ENCODE measurements around the gene SPI1. TPM values are rescaled to one million over a fixed set of nuclear protein-coding genes. Genes with fewer than 3 reads are reported as not detected.

SPI1 gene
- polyA plus RNA-seq, 1 experiment = not detected

- no peak for TF ChIP-seq CTCF (IDR thresholded peaks at IDR 0.05; ENCODE audit: insufficient read depth, low read depth, low read length)
- peaks cover 2% of the 10 kb centered on the region; the same call in 1 of the 2 replicates for H3K36me3 ChIP-seq (ENCODE audit: control insufficient read depth, insufficient read depth, low read length)
- no peak for DNase-seq (ENCODE audit: low read depth)
- ChIA-PET POLR2A (no interaction called here), CTCF (interaction anchor here (1.3 kb wide), 1 partner anchor 21 kb away, joined by 3 read pairs; no protein-coding TSS in a partner anchor)
- H3K4me3 ChIP-seq (ENCODE audit: low read depth, low read length) = no peak overlapping the region
- no peaks in the 10 kb centered on the region for H3K27me3 ChIP-seq (ENCODE audit: control insufficient read depth, insufficient read depth, low read length)
Observed at GRCh38 chr11:47333886-47334443, 44.4 kb downstream of the SPI1 start.

- H3K27me3 ChIP-seq (ENCODE audit: control insufficient read depth, insufficient read depth, low read length) = no peaks in the 10 kb centered on the region
- no peak for TF ChIP-seq CTCF (IDR thresholded peaks at IDR 0.05; ENCODE audit: insufficient read depth, low read depth, low read length)
- POLR2A ChIA-PET = no interaction called here
- peaks cover 6% of the 10 kb centered on the region for H3K36me3 ChIP-seq (ENCODE audit: control insufficient read depth, insufficient read depth, low read length)
- CTCF ChIA-PET = interaction anchor here (1.3 kb wide), 1 partner anchor 21 kb away, joined by 3 read pairs; no protein-coding TSS in a partner anchor
- no peak overlapping the region for H3K4me3 ChIP-seq (ENCODE audit: low read depth, low read length)
- DNase-seq (ENCODE audit: low read depth) = no peak
Observed at GRCh38 chr11:47333526-47333845, 44.9 kb downstream of the SPI1 start.

- ChIA-PET POLR2A (no interaction called here), CTCF (no interaction called here)
- no peaks in the 10 kb centered on the region for H3K27me3 ChIP-seq (ENCODE audit: control insufficient read depth, insufficient read depth, low read length)
- no peak for DNase-seq (ENCODE audit: low read depth)
- peaks cover 8% of the 10 kb centered on the region for H3K36me3 ChIP-seq (ENCODE audit: control insufficient read depth, insufficient read depth, low read length)
- H3K4me3 ChIP-seq (ENCODE audit: low read depth, low read length) = no peak overlapping the region
- no peak for TF ChIP-seq CTCF (IDR thresholded peaks at IDR 0.05; ENCODE audit: insufficient read depth, low read depth, low read length)
Observed at GRCh38 chr11:47332791-47333525, 45.4 kb downstream of the SPI1 start.

GRCh38 chr11:47332303-47332711, 46.0 kb downstream of the SPI1 start:
- no peaks in the 10 kb centered on the region for H3K27me3 ChIP-seq (ENCODE audit: control insufficient read depth, insufficient read depth, low read length)
- no peak for DNase-seq (ENCODE audit: low read depth)
- ChIA-PET CTCF (no interaction called here), POLR2A (no interaction called here)
- H3K36me3 ChIP-seq (ENCODE audit: control insufficient read depth, insufficient read depth, low read length) = peaks cover 8% of the 10 kb centered on the region
- no peak for TF ChIP-seq CTCF (IDR thresholded peaks at IDR 0.05; ENCODE audit: insufficient read depth, low read depth, low read length)
- no peak overlapping the region for H3K4me3 ChIP-seq (ENCODE audit: low read depth, low read length)

GRCh38 chr11:47331454-47332302, 46.7 kb downstream of the SPI1 start:
- DNase-seq (ENCODE audit: low read depth) = no peak
- CTCF ChIA-PET = no interaction called here
- Histone ChIP-seq H3K36me3 (ENCODE audit: control insufficient read depth, insufficient read depth, low read length) (peaks cover 11% of the 10 kb centered on the region), H3K27me3 (ENCODE audit: control insufficient read depth, insufficient read depth, low read length) (no peaks in the 10 kb centered on the region), H3K4me3 (ENCODE audit: low read depth, low read length) (no peak overlapping the region)
- TF ChIP-seq CTCF (IDR thresholded peaks at IDR 0.05; ENCODE audit: insufficient read depth, low read depth, low read length) = no peak
- POLR2A ChIA-PET = no interaction called here
